Measurements from ENCODE around the gene FHIT. TPM values are rescaled to one million over a fixed set of nuclear protein-coding genes. Genes with fewer than 3 reads are reported as not detected.
A peak's percentile ranks its signal among the peaks of the same experiment; 100 is the strongest.
"Not testable (repeated sequence)": the region's sequence is repeated elsewhere in the genome, so short reads cannot be mapped to it uniquely, and the experiment has no call there.

FHIT gene
- total RNA-seq, 1 experiment from 2014 or later, result 0.87 TPM

DNA sequence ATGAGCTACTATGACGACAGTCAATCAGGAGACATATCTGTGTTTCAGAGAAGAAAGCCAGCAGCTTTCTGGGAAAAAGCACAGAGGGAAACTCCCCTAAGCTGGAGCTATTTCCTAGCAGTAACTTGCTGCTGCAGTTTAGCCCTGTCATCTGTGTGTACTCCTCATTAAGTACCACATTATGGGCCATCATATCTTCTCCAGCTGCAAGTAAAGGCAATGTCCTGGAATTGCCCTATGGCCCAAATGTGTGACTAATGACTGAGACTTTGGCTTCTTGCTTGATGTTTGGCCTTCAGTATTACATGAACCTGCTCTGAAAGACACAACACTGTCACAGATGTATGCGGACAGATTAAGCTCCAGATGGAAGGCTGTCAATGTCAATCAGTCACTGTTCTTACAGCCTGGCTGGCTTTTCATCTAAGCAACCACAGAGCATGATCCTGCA is 190.8 kb downstream of the FHIT start:
- no peak for DNase-seq (ENCODE audit: low spot score)

DNA sequence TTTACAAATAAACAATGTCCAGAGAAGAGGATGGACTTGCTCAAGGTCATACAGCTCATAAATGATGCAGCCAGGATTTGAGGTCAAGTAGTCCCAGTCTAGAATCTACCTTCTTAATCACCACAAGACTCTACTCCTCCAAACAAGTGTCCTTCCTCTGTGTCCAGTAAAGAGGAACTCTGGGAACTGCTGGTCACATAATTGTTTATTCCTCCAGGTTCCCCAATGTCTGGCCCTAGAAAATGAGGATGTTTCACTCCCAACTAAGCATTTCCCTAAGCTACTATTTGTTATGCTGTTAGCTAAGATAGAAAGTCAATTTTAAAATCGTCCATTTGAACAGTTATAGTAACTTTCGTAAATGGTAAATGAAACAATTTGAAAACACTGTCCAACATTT is 192.4 kb downstream of the FHIT start:
- DNase-seq (ENCODE audit: low spot score), result no peak

DNA sequence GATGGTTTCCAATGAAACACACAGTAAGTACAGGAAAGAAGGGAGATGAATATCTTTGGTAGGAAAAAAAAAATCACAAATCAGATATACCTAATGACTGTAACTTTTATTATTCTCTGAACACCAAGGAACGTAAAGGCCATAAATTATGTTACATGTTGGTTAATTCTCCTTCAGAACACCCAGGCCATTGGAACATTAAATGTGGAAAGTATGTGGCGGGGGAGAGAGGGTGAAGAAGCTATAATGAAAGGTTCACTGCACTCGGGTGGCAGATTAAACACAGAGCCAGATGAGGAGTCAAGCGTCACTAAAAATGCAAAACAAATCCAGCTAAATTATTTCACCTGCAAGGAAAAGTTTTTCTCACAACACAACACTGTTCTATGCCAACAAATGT is 193.8 kb downstream of the FHIT start:
- no peak for DNase-seq (ENCODE audit: low spot score)

DNA sequence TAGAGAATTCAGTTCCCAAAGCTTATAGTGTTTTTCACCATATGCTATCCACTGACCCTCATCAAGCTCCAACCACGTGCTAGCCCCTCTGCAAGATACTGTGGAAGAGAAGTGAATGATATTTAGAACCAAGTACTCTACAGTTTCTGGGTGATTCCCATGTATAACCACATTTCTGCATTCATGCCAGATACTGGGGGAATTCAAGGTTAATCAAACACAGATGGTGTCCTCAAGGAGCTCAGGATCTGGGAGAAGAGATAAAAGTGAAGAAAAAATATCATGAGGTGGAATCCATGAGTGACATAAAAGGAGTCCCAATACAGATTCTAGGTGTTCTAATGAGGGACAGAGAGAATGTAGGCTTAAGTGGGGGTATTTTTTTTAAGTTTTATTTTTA is 195.8 kb downstream of the FHIT start:
- no peak for DNase-seq (ENCODE audit: low spot score)

DNA sequence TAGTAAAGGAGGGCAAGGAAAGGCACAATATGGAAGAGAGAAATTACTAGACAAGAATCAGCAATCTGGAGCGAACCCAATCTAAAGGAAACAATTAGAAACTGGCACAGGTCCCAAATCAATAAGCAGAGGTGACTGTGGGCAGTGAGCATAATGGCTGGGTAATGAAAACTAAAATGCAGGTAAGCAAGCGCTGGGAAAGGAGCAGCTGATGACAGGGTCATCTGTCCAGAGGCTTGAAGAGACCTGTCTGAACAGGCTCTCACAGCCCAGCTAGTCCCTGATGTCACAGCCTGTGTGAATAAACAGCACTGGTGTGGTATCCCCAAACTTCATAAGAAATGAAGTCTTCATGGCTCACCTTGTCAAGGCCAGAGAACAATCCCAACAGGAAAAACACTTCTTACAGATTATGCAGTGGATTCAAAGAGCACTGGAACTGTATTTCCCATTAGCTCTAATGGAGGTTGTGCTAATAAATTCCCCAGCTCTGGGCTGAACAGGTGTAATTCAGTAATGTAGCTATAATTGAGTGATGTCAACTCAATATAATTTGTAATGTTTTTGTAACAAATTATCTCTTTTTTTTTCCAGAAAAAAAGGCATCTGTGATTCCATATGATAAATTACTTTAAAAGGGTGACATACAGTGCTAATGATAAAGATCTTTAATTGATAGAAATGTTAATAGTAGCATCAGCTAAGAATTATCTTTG is 197.3 kb downstream of the FHIT start:
- DNase-seq (ENCODE audit: low spot score), result no peak

DNA sequence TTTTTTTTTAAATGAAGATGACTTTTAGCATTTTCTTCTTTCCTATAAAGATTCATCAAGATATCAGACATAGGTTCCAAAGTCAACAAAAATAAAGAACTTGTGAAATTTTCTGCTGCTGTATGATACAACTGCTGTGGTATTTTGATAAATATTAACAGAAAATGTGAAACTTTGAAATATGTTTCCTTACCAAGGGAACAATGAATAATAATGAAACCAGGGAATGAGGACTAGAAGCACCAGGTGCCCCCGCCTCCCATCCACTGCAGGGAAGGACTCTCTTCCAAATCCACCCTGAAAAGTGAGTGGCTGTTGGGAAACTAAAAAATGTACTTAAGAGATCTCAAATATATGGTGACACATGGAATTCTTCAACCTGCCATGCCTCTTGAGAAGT is 198.4 kb downstream of the FHIT start:
- DNase-seq (ENCODE audit: low spot score), result no peak

DNA sequence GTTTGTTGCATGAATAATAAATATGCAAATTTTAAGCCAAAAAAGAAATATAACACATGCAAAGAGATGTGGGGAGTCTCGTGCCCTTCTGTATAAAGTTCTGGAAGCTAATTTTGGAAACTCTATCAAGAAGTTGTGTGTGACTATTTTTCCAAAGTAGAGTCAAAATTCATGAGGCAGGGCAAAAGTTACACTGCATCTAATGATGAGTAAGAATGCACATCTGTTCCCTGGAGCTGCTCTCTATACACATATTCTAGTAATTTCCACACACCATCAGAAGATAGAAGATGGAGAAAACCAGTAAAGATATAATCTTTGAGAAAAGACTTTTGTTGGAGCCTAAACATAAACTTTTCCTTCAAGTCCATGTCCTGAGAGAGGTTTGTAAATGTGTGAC is 199.6 kb downstream of the FHIT start:
- no peak for DNase-seq (ENCODE audit: low spot score)

DNA sequence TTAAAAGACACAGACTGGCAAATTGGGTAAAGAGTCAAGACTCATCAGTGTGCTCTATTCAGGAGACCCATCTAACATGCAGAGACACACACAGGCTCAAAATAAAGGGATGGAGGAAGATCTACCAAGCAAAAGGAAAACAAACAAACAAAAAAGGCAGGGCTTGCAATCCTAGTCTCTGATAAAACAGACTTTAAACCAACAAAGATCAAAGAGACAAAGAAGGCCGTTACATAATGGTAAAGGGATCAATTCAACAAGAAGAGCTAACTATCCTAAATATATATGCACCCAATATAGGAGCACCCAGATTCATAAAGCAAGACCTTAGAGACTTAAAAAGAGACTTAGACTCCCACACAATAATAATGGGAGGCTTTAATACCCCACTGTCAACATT is 206.1 kb downstream of the FHIT start:
- DNase-seq (ENCODE audit: low spot score), result not testable (repeated sequence)

DNA sequence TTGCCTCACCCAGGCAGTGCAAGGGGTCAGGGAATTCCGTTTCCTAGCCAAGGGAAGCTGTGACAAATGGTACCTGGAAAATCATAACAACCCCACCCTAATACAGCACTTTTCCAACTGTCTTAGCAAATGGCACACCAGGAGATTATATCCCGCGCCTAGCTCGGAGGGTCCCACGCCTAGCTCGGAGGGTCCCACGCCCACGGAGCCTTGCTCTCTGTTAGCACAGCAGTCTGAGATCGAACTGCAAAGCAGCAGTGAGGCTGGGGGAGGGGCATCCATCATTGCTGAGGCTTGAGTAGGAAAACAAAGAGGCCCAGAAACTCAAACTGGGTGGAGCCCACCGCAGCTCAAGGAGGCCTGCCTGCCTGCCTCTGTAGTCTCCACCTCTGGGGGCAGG is 208.1 kb downstream of the FHIT start:
- DNase-seq (ENCODE audit: low spot score), result no peak

DNA sequence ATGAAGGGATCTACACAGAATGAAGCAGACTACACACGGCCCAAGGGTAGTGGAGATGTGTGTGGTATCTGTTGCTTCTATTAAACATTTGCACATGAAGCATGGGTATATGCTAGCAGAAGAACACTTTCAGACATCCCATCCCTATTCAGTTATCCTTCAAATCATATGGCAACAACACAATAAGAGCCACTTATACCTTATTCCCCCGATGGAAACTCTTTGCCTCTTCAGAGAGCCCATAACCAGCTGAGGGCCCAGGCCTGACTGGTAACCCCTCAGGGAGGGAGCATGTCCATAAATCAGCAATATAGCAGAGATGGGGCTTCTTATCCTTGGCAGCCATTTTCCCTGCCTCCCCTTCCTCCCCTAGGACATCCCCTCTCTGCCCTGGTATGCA is 210.6 kb downstream of the FHIT start:
- no peak for DNase-seq (ENCODE audit: low spot score)

DNA sequence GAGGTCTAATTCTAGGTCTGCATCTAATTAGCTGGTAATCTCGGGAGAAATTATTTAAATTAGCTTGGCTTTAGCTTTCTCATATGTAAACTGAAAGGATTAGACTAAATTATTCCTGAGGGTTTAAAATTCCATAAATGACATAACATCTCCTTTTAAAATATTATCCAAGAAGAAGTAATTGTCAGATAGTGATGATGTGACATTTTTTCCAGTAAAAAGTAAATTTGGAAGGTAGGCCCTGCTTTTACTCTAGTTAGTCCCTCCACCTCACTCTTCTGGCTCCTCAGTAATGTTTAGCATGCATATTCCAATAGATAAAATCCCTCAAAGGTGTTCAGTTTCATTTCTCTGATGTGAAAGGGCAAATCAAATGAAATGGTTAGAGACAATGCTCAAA is 215.7 kb downstream of the FHIT start:
- no peak for DNase-seq (ENCODE audit: low spot score)

DNA sequence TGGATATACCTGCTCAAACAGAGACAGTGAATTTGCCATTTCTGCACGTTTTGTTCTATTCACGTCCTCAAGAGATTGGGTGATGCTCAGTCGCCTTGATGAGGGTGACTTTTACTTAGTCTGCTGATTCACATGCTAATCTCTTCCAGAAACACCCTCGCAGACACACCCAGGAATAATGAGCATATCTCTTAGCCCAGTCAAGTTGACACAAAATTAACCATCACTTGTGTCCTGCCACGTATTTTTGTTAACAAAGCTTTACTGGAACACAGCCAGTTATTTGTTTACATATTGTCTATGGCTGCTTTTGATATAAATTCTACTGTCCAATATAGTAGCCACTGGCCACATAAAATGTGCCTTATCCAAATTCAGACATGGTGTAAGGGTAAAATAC is 218.3 kb downstream of the FHIT start:
- no peak for DNase-seq (ENCODE audit: low spot score)

DNA sequence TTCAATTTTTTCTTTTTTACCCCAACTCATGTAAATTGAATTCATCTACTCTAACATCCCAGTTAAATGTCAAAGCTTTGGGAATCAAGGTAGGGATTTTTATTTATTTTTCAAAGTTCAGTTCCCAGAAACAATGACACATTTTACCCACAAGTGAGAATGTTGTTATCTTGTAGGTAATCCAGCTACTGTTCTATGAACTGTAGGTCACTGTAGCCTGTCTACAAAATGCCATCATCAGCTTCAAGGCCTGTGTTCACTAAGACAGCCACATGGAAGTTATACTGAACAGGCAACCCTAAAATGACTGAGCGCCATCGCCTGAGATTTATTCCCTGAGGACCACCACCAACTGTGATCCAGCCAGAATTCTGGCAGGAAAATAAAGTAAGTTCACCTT is 219.7 kb downstream of the FHIT start:
- no peak for DNase-seq (ENCODE audit: low spot score)

DNA sequence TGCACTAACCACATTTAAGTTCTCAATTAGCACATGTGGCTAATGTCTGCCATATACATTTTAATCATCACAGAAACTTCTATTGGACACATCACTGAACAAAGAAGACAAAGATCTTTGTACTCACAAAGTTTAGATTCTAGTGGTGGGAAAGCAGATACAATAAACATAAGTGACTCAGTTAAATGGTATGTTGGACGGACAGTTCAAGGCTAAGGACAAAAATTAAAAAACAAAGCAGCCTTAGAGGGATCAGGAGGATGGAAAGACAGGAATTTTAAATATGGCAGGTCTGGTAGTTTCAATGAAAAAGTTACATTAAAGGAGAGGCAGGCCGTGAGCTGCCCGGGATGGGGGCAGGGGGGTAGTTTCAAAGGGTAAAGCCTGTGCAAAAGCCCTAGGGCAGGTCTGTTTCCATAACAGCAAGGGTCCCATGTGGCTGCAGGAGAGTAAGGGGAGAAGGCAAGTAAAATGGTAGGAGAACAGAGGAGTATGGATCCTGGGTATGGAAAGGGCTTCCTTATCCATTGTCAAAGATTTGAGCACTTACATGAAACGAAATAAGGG is 220.7 kb downstream of the FHIT start:
- DNase-seq (ENCODE audit: low spot score), result peak; percentile 23

DNA sequence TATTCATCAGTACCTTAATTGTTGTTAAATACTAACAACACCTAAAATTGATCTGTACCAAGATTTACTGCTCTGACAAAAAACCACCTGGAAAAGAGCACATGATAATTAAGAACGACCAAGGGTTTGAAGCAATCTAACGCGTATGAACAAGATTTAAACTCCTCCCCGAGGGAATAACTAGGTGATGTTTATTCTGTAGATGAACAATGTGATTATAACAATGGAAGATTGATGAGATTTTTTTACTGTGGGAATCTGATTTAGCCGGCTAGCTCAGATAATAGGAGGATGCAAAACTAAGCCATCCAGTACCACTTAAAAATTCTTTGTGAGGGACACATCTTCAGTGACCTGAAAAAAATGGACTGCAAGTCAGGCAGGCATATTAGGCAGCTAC is 222.1 kb downstream of the FHIT start:
- DNase-seq (ENCODE audit: low spot score), result no peak

DNA sequence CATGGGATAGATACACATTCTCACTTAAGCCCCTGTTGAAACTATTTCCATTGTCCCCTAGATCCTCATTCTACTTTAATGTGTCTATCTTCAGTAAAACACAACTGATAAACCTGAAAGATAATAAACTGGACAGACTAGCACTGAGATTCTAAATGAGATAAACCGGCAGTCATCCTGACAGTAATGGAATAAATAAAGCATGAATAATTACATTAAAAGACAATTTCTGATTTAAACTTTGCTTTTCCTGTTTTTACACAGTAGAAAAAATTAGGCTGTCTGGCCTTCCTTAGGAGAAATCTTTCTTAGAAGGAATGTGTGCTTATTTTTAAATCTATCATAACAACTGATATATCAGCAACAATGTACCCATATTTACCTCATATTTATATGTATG is 232.4 kb downstream of the FHIT start:
- no peak for DNase-seq (ENCODE audit: low spot score)

DNA sequence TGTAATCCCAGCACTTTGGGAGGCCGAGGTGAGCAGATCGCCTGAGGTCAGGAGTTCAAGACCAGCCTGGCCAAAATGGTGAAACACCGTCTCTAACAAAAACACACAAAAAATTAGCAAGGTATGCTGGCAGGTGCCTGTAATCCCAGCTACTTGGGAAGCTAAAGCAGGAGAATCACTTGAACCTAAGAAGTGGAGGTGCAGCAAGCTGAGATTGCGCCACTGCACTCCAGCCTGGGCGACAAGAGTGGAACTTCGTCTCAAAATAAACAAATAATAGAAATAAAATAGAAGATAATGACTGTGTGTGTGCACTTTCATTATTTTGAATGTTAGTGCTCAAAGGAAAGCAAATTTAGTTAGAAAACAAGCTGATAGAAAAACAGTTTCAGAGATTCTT is 234.2 kb downstream of the FHIT start:
- not testable (repeated sequence) for DNase-seq (ENCODE audit: low spot score)

DNA sequence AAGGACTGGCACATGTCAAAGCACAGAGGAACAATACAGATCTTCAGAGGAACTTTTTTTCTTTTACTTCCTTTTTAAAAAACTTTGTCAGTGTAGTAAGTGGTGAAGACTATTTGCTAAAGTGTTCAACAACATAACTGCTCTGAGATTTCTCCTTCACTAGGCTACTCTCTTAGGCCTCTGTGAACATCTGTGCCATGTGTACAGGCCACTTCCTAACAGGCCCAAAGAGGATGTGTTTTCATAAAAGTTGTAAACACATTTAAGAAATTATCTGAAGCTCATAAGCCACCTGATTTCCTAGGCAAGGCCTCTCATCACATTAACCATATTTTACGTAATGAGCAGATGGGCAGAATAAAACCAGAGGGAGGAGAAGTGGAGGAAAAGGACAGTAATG is 235.4 kb downstream of the FHIT start:
- DNase-seq (ENCODE audit: low spot score), result no peak

DNA sequence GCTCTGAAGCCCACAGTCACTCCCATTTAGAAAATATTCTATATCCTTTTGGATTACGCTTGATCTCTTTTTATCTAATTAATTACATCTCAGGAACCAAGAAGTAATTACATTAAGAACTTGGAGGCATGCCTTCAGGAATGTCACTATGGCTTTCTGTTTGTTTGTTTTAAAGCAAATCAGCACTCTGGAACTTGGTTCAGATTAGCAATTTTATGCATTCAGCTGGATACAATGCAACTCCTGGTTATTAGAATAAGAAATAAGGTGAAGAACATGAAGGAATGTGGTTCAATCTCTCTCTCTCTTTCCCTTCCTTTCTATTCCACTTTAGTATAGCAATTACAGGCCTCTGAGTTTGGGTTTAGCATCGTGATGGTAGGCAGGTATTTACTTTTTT is 235.8 kb downstream of the FHIT start:
- no peak for DNase-seq (ENCODE audit: low spot score)

DNA sequence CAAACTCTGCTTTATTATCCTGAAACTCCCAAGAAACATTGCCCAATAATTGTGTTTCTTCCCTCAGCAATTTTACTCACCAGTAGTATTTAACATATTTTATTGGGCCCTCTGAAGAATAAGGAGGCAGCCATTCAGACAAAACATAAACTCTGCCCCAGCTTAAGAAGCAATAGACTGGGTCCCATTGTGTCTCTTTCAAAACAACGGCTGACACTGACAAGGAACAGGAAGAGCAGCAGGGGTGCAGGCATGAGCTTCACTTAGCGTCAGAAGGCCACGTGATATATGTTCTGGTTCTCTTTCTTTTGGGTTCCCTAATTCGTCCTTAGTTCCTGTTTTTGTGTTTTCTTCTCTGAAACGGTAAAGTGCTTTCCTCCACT is 242.3 kb downstream of the FHIT start:
- DNase-seq (ENCODE audit: low spot score), result no peak

DNA sequence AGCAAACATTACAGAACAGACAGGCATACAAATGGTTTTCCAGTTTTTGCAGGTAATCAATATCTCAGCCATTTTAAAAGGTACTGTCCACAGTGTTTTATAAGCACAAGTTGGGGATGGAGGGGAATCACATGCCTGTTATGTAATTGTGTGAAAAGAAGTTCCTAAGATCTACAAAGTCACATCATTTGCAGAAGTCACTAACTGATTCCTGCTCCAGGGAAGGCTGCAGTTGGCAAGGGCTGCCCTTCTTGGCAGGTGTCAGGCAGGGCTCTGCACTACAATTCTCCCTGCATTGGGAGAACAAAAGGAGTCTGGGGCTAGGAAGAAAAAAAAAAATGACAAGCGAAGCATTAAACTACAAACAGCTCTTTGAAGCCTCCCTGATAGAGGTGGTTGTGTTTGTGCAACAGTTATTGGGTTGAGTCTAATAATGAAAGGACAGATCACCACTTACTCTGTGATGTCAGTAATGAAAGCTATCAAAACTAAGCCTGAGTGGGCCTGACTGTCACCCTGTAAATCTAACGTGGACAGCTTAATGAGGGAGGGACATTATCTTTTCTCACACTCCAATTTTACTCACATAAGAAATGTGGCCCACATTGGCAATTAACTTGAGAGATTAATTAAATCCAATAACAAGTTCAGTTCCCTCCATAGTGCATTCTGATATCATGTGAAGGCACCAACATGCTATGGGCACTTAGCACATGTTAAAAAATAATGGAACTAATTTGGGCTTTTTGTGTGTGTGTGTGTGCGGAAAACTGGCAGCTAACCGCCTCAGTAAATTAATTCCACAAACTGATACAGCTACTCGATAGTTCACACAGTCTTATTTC is 242.9 kb downstream of the FHIT start:
- DNase-seq (ENCODE audit: low spot score), result no peak

DNA sequence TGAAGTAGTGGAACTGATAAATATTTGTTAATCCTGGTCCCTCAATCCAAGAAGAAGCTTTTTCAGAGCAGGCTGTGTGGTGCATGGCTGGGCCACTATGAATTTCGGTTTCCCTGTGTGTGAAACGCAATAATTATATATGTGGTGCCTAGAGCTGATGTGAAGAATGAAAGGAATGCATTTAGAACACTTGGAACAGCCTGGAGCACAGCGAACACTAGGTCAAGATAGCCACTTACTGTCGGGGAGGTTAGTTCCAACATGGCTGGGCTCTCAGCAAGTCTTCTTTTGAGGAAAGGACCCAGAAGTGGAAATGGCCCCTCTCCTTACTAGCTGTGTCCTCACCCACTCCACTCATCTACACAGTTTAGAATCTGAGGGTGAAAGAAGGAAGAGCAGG is 245.7 kb downstream of the FHIT start:
- DNase-seq (ENCODE audit: low spot score), result no peak

DNA sequence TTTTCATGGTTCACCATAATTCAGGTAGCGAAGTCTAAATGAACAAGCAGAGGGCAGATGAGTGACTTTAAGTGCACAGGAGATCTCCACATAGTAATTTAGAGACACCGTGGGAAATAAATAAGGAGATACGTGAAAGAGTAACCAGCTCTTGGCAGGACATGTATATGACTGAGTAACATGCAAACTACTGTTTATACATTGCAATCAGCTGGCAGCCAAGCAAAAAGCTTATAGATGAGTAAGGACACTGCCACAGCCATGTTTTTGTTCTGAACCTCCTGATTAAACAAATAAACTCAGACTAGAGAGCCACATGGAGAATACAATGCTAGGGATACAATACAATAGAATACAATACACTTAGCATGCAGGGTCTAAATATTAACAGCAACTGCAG is 252.4 kb downstream of the FHIT start:
- peak; percentile 7 for DNase-seq (ENCODE audit: low spot score)
